ENCODE measurements around the gene ST3GAL3.

The ST3GAL3 gene

GRCh38 chr1:43754892-43755291, 47.6 kb downstream of the ST3GAL3 start:
- H3K4me3 ChIP-seq (ENCODE audit: insufficient read length, low read depth) = no peak overlapping the region
- no peaks in the 10 kb centered on the region for H3K9me3 ChIP-seq (ENCODE audit: insufficient read depth, low read length)
- no peak for DNase-seq (ENCODE audit: low read depth, low spot score)
- H3K4me1 ChIP-seq (ENCODE audit: insufficient read depth, insufficient read length) = no peaks in the 10 kb centered on the region
- H3K27me3 ChIP-seq (ENCODE audit: insufficient read depth, insufficient read length) = no peaks in the 10 kb centered on the region
- no peak overlapping the region for H3K9ac ChIP-seq (ENCODE audit: insufficient read length, low read depth)
- no peak for TF ChIP-seq YY1 (IDR thresholded peaks at IDR 0.05; ENCODE audit: insufficient read depth, insufficient read length)
- TF ChIP-seq ZNF274 (IDR thresholded peaks at IDR 0.05; ENCODE audit: low read depth, low read length) = no peak
- peaks cover 7% of the 10 kb centered on the region for H3K36me3 ChIP-seq (ENCODE audit: insufficient read depth, insufficient read length, low read length)

DNA sequence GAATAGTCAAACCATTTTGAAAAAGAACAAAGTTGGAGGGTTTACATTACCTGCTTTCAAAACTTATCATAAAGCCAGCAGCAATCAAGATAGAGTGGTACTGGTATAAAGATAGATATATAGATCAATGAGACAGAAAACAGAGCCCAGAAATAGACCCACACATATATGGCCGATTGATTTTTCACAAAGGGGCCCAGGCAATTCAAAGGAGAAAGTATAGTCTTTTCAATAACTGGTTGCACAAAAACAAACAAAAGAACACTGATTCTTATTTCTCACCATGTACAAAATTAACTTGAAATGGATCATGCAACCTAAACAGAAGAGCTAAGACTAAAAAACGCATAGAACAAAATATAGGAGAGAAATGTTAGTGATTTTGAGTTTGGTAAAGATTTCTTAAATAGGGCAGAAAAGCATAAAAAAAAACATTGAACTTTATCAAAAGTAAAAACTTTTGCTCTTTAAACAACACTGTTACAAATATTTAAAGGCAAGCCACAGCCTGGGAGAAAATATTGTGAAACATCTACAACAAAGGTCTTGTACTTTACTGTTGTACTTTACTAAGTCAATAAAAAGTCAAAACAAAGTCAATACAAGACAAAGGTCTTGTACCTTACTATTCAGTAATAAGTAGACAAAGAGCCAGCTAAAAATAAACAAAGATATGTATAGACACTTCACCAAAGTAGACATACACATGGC, 50.2 kb downstream of the ST3GAL3 start:
- Histone ChIP-seq H3K4me3 (ENCODE audit: insufficient read length, low read depth) (no peak overlapping the region), H3K4me1 (ENCODE audit: insufficient read depth, insufficient read length) (no peaks in the 10 kb centered on the region), H3K9me3 (ENCODE audit: insufficient read depth, low read length) (no peaks in the 10 kb centered on the region), H3K27me3 (ENCODE audit: insufficient read depth, insufficient read length) (no peaks in the 10 kb centered on the region), H3K9ac (ENCODE audit: insufficient read length, low read depth) (no peak overlapping the region), H3K36me3 (ENCODE audit: insufficient read depth, insufficient read length, low read length) (peaks cover 7% of the 10 kb centered on the region)
- DNase-seq (ENCODE audit: low read depth, low spot score) = no peak
- TF ChIP-seq YY1 (IDR thresholded peaks at IDR 0.05; ENCODE audit: insufficient read depth, insufficient read length) (no peak), ZNF274 (IDR thresholded peaks at IDR 0.05; ENCODE audit: low read depth, low read length) (no peak), SUZ12 (IDR thresholded peaks at IDR 0.05; ENCODE audit: extremely low read depth, insufficient read depth, insufficient read length) (no peak)

DNA sequence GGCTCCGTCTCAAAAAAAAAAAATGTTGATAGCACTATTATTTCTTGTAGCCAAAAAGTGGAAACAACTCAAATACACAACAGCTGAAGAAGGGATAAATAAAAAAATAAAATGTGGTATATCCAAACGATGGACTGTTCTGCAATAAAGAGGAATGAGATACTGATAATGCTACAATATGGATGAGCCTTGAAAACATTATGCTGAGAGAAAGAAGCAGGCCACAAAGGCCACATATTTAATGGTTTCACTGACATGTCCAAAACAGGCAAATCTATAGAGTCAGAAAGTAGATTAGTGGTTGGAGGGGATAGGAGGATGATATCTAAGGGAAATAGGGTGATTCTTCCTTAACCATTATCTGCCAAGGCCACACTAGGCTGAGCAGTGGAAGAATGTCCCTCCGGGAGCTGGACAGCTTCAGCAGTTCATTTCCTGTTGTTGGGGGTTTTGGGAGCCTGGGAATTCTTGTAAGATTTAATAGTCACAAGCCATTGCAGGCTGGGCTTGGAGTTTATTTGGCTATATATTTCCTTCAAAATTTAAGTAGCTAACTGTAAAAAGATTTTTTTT, 53.5 kb downstream of the ST3GAL3 start:
- Histone ChIP-seq H3K9ac (ENCODE audit: insufficient read length, low read depth) (no peak overlapping the region), H3K4me3 (ENCODE audit: insufficient read length, low read depth) (no peak overlapping the region), H3K36me3 (ENCODE audit: insufficient read depth, insufficient read length, low read length) (no peaks in the 10 kb centered on the region), H3K27me3 (ENCODE audit: insufficient read depth, insufficient read length) (no peaks in the 10 kb centered on the region), H3K9me3 (ENCODE audit: insufficient read depth, low read length) (no peaks in the 10 kb centered on the region), H3K4me1 (ENCODE audit: insufficient read depth, insufficient read length) (peaks cover 7% of the 10 kb centered on the region)
- no peak for DNase-seq (ENCODE audit: low read depth, low spot score)
- TF ChIP-seq YY1 (IDR thresholded peaks at IDR 0.05; ENCODE audit: insufficient read depth, insufficient read length) = no peak
- TF ChIP-seq SUZ12 (IDR thresholded peaks at IDR 0.05; ENCODE audit: extremely low read depth, insufficient read depth, insufficient read length) = no peak
- no peak for TF ChIP-seq ZNF274 (IDR thresholded peaks at IDR 0.05; ENCODE audit: low read depth, low read length)

- DNase-seq (ENCODE audit: low read depth, low spot score) = peak; percentile 92
- TF ChIP-seq SUZ12 (IDR thresholded peaks at IDR 0.05; ENCODE audit: extremely low read depth, insufficient read depth, insufficient read length) = no peak
- no peak for TF ChIP-seq YY1 (IDR thresholded peaks at IDR 0.05; ENCODE audit: insufficient read depth, insufficient read length)
- TF ChIP-seq ZNF274 (IDR thresholded peaks at IDR 0.05; ENCODE audit: low read depth, low read length) = no peak
- Histone ChIP-seq H3K4me1 (ENCODE audit: insufficient read depth, insufficient read length) (peaks cover 12% of the 10 kb centered on the region), H3K9ac (ENCODE audit: insufficient read length, low read depth) (no peak overlapping the region), H3K4me3 (ENCODE audit: insufficient read length, low read depth) (no peak overlapping the region), H3K9me3 (ENCODE audit: insufficient read depth, low read length) (no peaks in the 10 kb centered on the region), H3K36me3 (ENCODE audit: insufficient read depth, insufficient read length, low read length) (no peaks in the 10 kb centered on the region), H3K27me3 (ENCODE audit: insufficient read depth, insufficient read length) (no peaks in the 10 kb centered on the region)
Observed at GRCh38 chr1:43763497-43763973, 56.2 kb downstream of the ST3GAL3 start.

DNA sequence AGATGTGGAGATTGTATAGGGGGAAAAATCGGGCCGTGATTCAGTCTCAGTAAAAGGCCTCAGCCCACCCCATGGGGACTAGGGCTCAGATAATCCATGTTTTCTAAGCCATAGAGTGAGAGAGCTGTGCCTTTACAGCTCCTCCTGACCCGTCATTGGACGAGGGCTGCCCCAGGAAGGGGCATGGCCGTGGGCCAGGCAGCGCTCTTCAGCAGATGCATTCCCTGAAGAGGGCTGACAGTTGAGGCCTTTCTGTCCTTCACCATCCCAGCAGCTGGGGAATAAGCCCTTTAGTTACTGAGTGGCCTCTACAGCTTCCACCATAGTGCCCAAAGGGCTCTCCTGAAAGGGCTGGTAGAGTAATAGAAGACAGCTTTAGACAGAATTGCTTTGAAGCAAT, 57.2 kb downstream of the ST3GAL3 start:
- Histone ChIP-seq H3K9me3 (ENCODE audit: insufficient read depth, low read length) (no peaks in the 10 kb centered on the region), H3K36me3 (ENCODE audit: insufficient read depth, insufficient read length, low read length) (no peaks in the 10 kb centered on the region), H3K27me3 (ENCODE audit: insufficient read depth, insufficient read length) (no peaks in the 10 kb centered on the region), H3K4me3 (ENCODE audit: insufficient read length, low read depth) (no peak overlapping the region), H3K9ac (ENCODE audit: insufficient read length, low read depth) (no peak overlapping the region), H3K4me1 (ENCODE audit: insufficient read depth, insufficient read length) (peaks cover 12% of the 10 kb centered on the region)
- no peak for DNase-seq (ENCODE audit: low read depth, low spot score)
- TF ChIP-seq YY1 (IDR thresholded peaks at IDR 0.05; ENCODE audit: insufficient read depth, insufficient read length) (no peak), SUZ12 (IDR thresholded peaks at IDR 0.05; ENCODE audit: extremely low read depth, insufficient read depth, insufficient read length) (no peak), ZNF274 (IDR thresholded peaks at IDR 0.05; ENCODE audit: low read depth, low read length) (no peak)

- Histone ChIP-seq H3K4me1 (ENCODE audit: insufficient read depth, insufficient read length) (peaks cover 12% of the 10 kb centered on the region), H3K27me3 (ENCODE audit: insufficient read depth, insufficient read length) (no peaks in the 10 kb centered on the region), H3K4me3 (ENCODE audit: insufficient read length, low read depth) (no peak overlapping the region), H3K9me3 (ENCODE audit: insufficient read depth, low read length) (no peaks in the 10 kb centered on the region), H3K36me3 (ENCODE audit: insufficient read depth, insufficient read length, low read length) (no peaks in the 10 kb centered on the region), H3K9ac (ENCODE audit: insufficient read length, low read depth) (peak overlapping the region; percentile 25)
- DNase-seq (ENCODE audit: low read depth, low spot score) = peak; percentile 93
- no peak for TF ChIP-seq YY1 (IDR thresholded peaks at IDR 0.05; ENCODE audit: insufficient read depth, insufficient read length)
- no peak for TF ChIP-seq ZNF274 (IDR thresholded peaks at IDR 0.05; ENCODE audit: low read depth, low read length)
- TF ChIP-seq SUZ12 (IDR thresholded peaks at IDR 0.05; ENCODE audit: extremely low read depth, insufficient read depth, insufficient read length) = no peak
Observed at GRCh38 chr1:43766086-43766784, 58.9 kb downstream of the ST3GAL3 start.

Measured in NT2/D1 (cell line).